ENCODE results near the gene PSORS1C1. TPM values are rescaled to one million over a fixed set of nuclear protein-coding genes. Genes with fewer than 3 reads are reported as not detected.

PSORS1C1 gene
- total RNA-seq, 2 experiments from 2014 or later: not detected

- Histone ChIP-seq H3K36me3 (ENCODE audit: insufficient read depth, low read length) (no peaks in the 10 kb centered on the region), H3K4me2 (ENCODE audit: low read length) (no peak overlapping the region), H2AFZ (ENCODE audit: low read length) (no peak overlapping the region), H3K79me2 (ENCODE audit: insufficient read depth, low read depth, low read length) (no peaks in the 10 kb centered on the region), H3K4me3 (ENCODE audit: low read depth, low read length, poor library complexity, severe bottlenecking) (no peak overlapping the region), H3K4me1 (ENCODE audit: insufficient read depth, low read length, poor library complexity, severe bottlenecking) (no peaks in the 10 kb centered on the region), H3K9me2 (ENCODE audit: insufficient read depth, low read length) (no peaks in the 10 kb centered on the region), H4K20me1 (ENCODE audit: insufficient read depth, low read length) (no peaks in the 10 kb centered on the region), H3K27ac (ENCODE audit: low read depth, low read length, poor library complexity, severe bottlenecking) (no peak overlapping the region), H3K9me3 (ENCODE audit: low read length) (no peaks in the 10 kb centered on the region)
- DNase-seq (ENCODE audit: low spot score): no peak
- ChIA-PET CTCF (ENCODE audit: unreplicated experiment) (no interaction called here), POLR2A (no interaction called here)
- TF ChIP-seq EZH2phosphoT487 (IDR thresholded peaks at IDR 0.05; ENCODE audit: borderline replicate concordance, low read depth, low read length) (no peak), CTCF (conservative IDR thresholded peaks at IDR 0.05; ENCODE audit: low read length) (no peak)
- BruUV-seq (replicated peaks): no TSS peak
- intact Hi-C loops (cut with micrococcal nuclease; ENCODE audit: unreplicated experiment): no loop called here
These were observed 7.5 kb upstream of the PSORS1C1 start for GRCh38 chr6:31107052-31107451.

- Histone ChIP-seq H3K36me3 (ENCODE audit: insufficient read depth, low read length) (no peaks in the 10 kb centered on the region), H3K9me2 (ENCODE audit: insufficient read depth, low read length) (no peaks in the 10 kb centered on the region), H3K9me3 (ENCODE audit: low read length) (no peaks in the 10 kb centered on the region), H3K79me2 (ENCODE audit: insufficient read depth, low read depth, low read length) (no peaks in the 10 kb centered on the region), H3K4me3 (ENCODE audit: low read depth, low read length, poor library complexity, severe bottlenecking) (no peak overlapping the region), H4K20me1 (ENCODE audit: insufficient read depth, low read length) (no peaks in the 10 kb centered on the region), H3K27ac (ENCODE audit: low read depth, low read length, poor library complexity, severe bottlenecking) (no peak overlapping the region), H2AFZ (ENCODE audit: low read length) (no peak overlapping the region), H3K4me1 (ENCODE audit: insufficient read depth, low read length, poor library complexity, severe bottlenecking) (no peaks in the 10 kb centered on the region), H3K4me2 (ENCODE audit: low read length) (no peak overlapping the region)
- DNase-seq (ENCODE audit: low spot score): no peak
- CTCF ChIA-PET (ENCODE audit: unreplicated experiment): no interaction called here
- intact Hi-C loops (cut with micrococcal nuclease; ENCODE audit: unreplicated experiment): no loop called here
- POLR2A ChIA-PET: no interaction called here
- no TSS peak for BruUV-seq (replicated peaks)
- TF ChIP-seq EZH2phosphoT487 (IDR thresholded peaks at IDR 0.05; ENCODE audit: borderline replicate concordance, low read depth, low read length) (no peak), CTCF (conservative IDR thresholded peaks at IDR 0.05; ENCODE audit: low read length) (no peak)
These were observed 3.6 kb upstream of the PSORS1C1 start for GRCh38 chr6:31110825-31111582.

- no peak for DNase-seq (ENCODE audit: low spot score)
- TF ChIP-seq EZH2phosphoT487 (IDR thresholded peaks at IDR 0.05; ENCODE audit: borderline replicate concordance, low read depth, low read length): no peak
- TF ChIP-seq CTCF (conservative IDR thresholded peaks at IDR 0.05; ENCODE audit: low read length): no peak
- no peaks in the 10 kb centered on the region for H3K4me1 ChIP-seq (ENCODE audit: insufficient read depth, low read length, poor library complexity, severe bottlenecking)
- H3K9me2 ChIP-seq (ENCODE audit: insufficient read depth, low read length): no peaks in the 10 kb centered on the region
- H2AFZ ChIP-seq (ENCODE audit: low read length): no peak overlapping the region
- ChIA-PET POLR2A (no interaction called here), CTCF (ENCODE audit: unreplicated experiment) (no interaction called here)
- H3K79me2 ChIP-seq (ENCODE audit: insufficient read depth, low read depth, low read length): no peaks in the 10 kb centered on the region
- H3K4me3 ChIP-seq (ENCODE audit: low read depth, low read length, poor library complexity, severe bottlenecking): no peak overlapping the region
- no peak overlapping the region for H3K4me2 ChIP-seq (ENCODE audit: low read length)
- H3K36me3 ChIP-seq (ENCODE audit: insufficient read depth, low read length): no peaks in the 10 kb centered on the region
- no TSS peak for BruUV-seq (replicated peaks)
- H3K9me3 ChIP-seq (ENCODE audit: low read length): no peaks in the 10 kb centered on the region
- H4K20me1 ChIP-seq (ENCODE audit: insufficient read depth, low read length): no peaks in the 10 kb centered on the region
- intact Hi-C loops (cut with micrococcal nuclease; ENCODE audit: unreplicated experiment): no loop called here
- H3K27ac ChIP-seq (ENCODE audit: low read depth, low read length, poor library complexity, severe bottlenecking): no peak overlapping the region
These were observed 2.9 kb upstream of the PSORS1C1 start for GRCh38 chr6:31111712-31112111.

All from OCI-LY7 (cell line).